H9 (cell line): ENCODE data around the gene GRIA1. TPM values are rescaled to one million over a fixed set of nuclear protein-coding genes. Genes with fewer than 3 reads are reported as not detected.

Source experiments
- DNase-seq: peaks from one replicate; pipeline ENCODE4 v3.0.0-alpha.2; 2017
- H2AFZ ChIP-seq: one replicate; pipeline ENCODE4 v1.6.1; 2013; ENCODE audit warnings: mild to moderate bottlenecking, low read length, control low read depth, moderate library complexity
- H2AK5ac ChIP-seq: 2 replicates; pipeline ENCODE4 v1.6.1; 2013; ENCODE audit warnings: low read length, control low read depth, mixed read lengths; ENCODE audit not compliant: insufficient read length
- H2BK120ac ChIP-seq: one replicate; pipeline ENCODE4 v1.6.1; 2013; ENCODE audit warnings: low read depth, mild to moderate bottlenecking, low read length, control low read depth, inconsistent platforms; ENCODE audit not compliant: poor library complexity, severe bottlenecking
- H2BK12ac ChIP-seq: 2 replicates; pipeline ENCODE4 v1.6.1; 2013; ENCODE audit warnings: low read length, control low read depth, mixed read lengths, low read depth; ENCODE audit not compliant: insufficient read length
- H2BK15ac ChIP-seq: 2 replicates; pipeline ENCODE4 v1.6.1; 2013; ENCODE audit warnings: low read depth, low read length, control low read depth
- H2BK20ac ChIP-seq: one replicate; pipeline ENCODE4 v1.6.1; 2013; ENCODE audit warnings: low read depth, mild to moderate bottlenecking, low read length, control low read depth, inconsistent platforms; ENCODE audit not compliant: poor library complexity, severe bottlenecking
- H2BK5ac ChIP-seq: 2 replicates; pipeline ENCODE4 v1.6.1; 2013; ENCODE audit warnings: low read length, control low read depth, mixed read lengths; ENCODE audit not compliant: insufficient read length
- H3K14ac ChIP-seq: 2 replicates; pipeline ENCODE4 v1.6.1; 2013; ENCODE audit warnings: low read length, control low read depth; ENCODE audit not compliant: insufficient read depth
- H3K18ac ChIP-seq: 2 replicates; pipeline ENCODE4 v1.6.1; 2013; ENCODE audit warnings: low read depth, mild to moderate bottlenecking, mixed read lengths, low read length, control low read depth; ENCODE audit not compliant: insufficient read length
- H3K23ac ChIP-seq: 2 replicates; pipeline ENCODE4 v1.6.1; 2013; ENCODE audit warnings: low read length, control low read depth, mixed read lengths, low read depth; ENCODE audit not compliant: insufficient read length
- H3K23me2 ChIP-seq: 2 replicates; pipeline ENCODE4 v1.6.1; 2013; ENCODE audit warnings: low read depth, mild to moderate bottlenecking, mixed read lengths, low read length, control low read depth; ENCODE audit not compliant: insufficient read length, poor library complexity, severe bottlenecking
- H3K27ac ChIP-seq: 2 replicates; pipeline ENCODE4 v1.5.1; 2013; ENCODE audit warnings: low read length, control low read depth, mixed read lengths, low read depth; ENCODE audit not compliant: insufficient read length
- H3K27me3 ChIP-seq: 2 replicates; pipeline ENCODE4 v1.6.1; 2013; ENCODE audit warnings: low read length, control low read depth, inconsistent platforms; ENCODE audit not compliant: insufficient read depth
- H3K4ac ChIP-seq: 2 replicates; pipeline ENCODE4 v1.6.1; 2013; ENCODE audit warnings: low read depth, mild to moderate bottlenecking, control low read depth, inconsistent platforms, low read length, moderate library complexity
- H3K4me1 ChIP-seq: 2 replicates; pipeline ENCODE4 v1.6.1; 2013; ENCODE audit warnings: low read length, control low read depth, inconsistent platforms; ENCODE audit not compliant: insufficient read depth
- H3K4me2 ChIP-seq: 2 replicates; pipeline ENCODE4 v1.6.1; 2013; ENCODE audit warnings: low read length, control low read depth, mixed read lengths; ENCODE audit not compliant: insufficient read length, insufficient read depth
- H3K56ac ChIP-seq: 2 replicates; pipeline ENCODE4 v1.6.1; 2013; ENCODE audit warnings: low read depth, mild to moderate bottlenecking, mixed read lengths, low read length, control low read depth; ENCODE audit not compliant: insufficient read length
- H3K79me1 ChIP-seq: 2 replicates; pipeline ENCODE4 v1.6.1; 2013; ENCODE audit warnings: low read depth, mild to moderate bottlenecking, moderate library complexity, low read length, control low read depth, inconsistent platforms; ENCODE audit not compliant: insufficient read depth, poor library complexity, severe bottlenecking
- H3K79me2 ChIP-seq: 2 replicates; pipeline ENCODE4 v1.6.1; 2013; ENCODE audit warnings: low read length, control low read depth, inconsistent platforms; ENCODE audit not compliant: insufficient read depth
- H3K9ac ChIP-seq: 2 replicates; pipeline ENCODE4 v1.6.1; 2013; ENCODE audit warnings: low read length, control low read depth, mixed read lengths; ENCODE audit not compliant: insufficient read length; ENCODE audit errors: extremely low read depth
- H3K9me3 ChIP-seq: one replicate; pipeline ENCODE4 v1.6.1; 2013; ENCODE audit warnings: low read depth, low read length, inconsistent platforms; ENCODE audit not compliant: control insufficient read depth
- H3T11ph ChIP-seq: one replicate; pipeline ENCODE4 v1.6.1; 2013; ENCODE audit warnings: mild to moderate bottlenecking, low read length, control low read depth, inconsistent platforms
- H4K20me1 ChIP-seq: one replicate; pipeline ENCODE4 v1.6.1; 2013; ENCODE audit not compliant: control insufficient read depth, insufficient read length, insufficient read depth
- H4K5ac ChIP-seq: 2 replicates; pipeline ENCODE4 v1.6.1; 2013; ENCODE audit warnings: low read depth, mild to moderate bottlenecking, mixed read lengths, low read length, control low read depth; ENCODE audit not compliant: insufficient read length
- H4K8ac ChIP-seq: replicated peaks from 2 replicates; pipeline ENCODE4 v1.6.1; 2013; ENCODE audit warnings: low read length, control low read depth, mixed read lengths, low read depth; ENCODE audit not compliant: insufficient read length
- H4K91ac ChIP-seq: 2 replicates; pipeline ENCODE4 v1.6.1; 2013; ENCODE audit warnings: low read depth, mild to moderate bottlenecking, moderate library complexity, mixed read lengths, low read length, control low read depth; ENCODE audit not compliant: insufficient read length
- H3K27ac Mint-ChIP-seq, 3 experiments: 2 replicates in 2 of 3; 3 replicates in 1 of 3; pipeline ENCODE4 v1.8.0; 2020 to 2021; ENCODE audit warnings: mixed read lengths in 3 of 3, mild to moderate bottlenecking in 1 of 3, moderate library complexity in 1 of 3
- H3K27me3 Mint-ChIP-seq: 2 replicates; pipeline ENCODE4 v1.8.0; 2021; ENCODE audit warnings: low read depth, mild to moderate bottlenecking, moderate library complexity, mixed read lengths
- H3K36me3 Mint-ChIP-seq, 3 experiments: 2 replicates in 2 of 3; 3 replicates in 1 of 3; pipeline ENCODE4 v1.8.0; 2020 to 2021; ENCODE audit warnings: low read depth in 3 of 3, mixed read lengths in 3 of 3; ENCODE audit not compliant: insufficient read depth in 1 of 3
- H3K4me1 Mint-ChIP-seq, 2 experiments: 2 replicates each; pipeline ENCODE4 v1.8.0; 2020; ENCODE audit warnings: mixed read lengths in 2 of 2
- H3K4me3 Mint-ChIP-seq, 2 experiments: 2 replicates in 1 of 2; 3 replicates in 1 of 2; pipeline ENCODE4 v1.8.0; 2020 to 2021; ENCODE audit warnings: mild to moderate bottlenecking in 2 of 2, mixed read lengths in 2 of 2, moderate library complexity in 1 of 2
- H3K9me3 Mint-ChIP-seq, 2 experiments: 2 replicates in 1 of 2; 3 replicates in 1 of 2; pipeline ENCODE4 v1.8.0; 2020; ENCODE audit warnings: mild to moderate bottlenecking in 2 of 2, mixed read lengths in 2 of 2, moderate library complexity in 1 of 2
- WGBS: extraction: QIAGEN DNeasy Blood & Tissue Kit; methylation state at CpG from one replicate; pipeline ENCODE4 v1.1.7; 2013; ENCODE audit warnings: missing lambda C conversion rate, low lambda C conversion rate, mixed read lengths; ENCODE audit not compliant: insufficient read length; ENCODE audit errors: extremely low coverage; 5-methylcytosine and 5-hydroxymethylcytosine counted together
- total RNA-seq: library from RNA; stranded (reverse); gene quantifications from 2 replicates; pipeline ENCODE4 v1.2.1, GENCODE V29; 2021
- TF ChIP-seq, protein P1 (sequence below): fragments of 200-600 bp; sonication (generic); conservative IDR thresholded peaks from 3 replicates; pipeline ENCODE4 v1.8.0; 2021; ENCODE audit warnings: antibody characterized with exemption, mild to moderate bottlenecking

The GRIA1 gene
- total RNA-seq, 1 experiment from 2014 or later, result 0.52 TPM

DNA sequence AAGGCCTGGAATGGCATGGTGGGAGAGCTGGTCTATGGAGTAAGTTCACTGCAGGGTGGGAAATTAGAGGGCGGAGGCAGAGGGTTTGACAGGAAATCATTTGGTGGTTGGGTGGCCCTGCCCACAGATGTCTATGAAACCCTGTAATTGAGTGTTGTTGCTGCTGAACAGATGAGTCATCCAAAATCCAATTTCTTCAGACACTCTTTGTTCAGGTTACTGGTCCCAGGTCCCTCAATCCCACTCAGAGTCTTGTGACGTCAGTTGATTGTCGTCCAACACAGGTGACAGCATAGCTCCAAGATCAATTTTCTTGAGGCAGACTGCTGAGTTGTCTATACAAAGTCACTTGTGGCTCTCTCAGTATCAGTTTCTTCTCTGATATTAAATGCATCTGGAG lies 208.6 kb downstream of the GRIA1 start:
- Histone ChIP-seq H3K18ac (no peak overlapping the region), H3K56ac (no peak overlapping the region), H2BK15ac (no peak overlapping the region), H4K5ac (no peak overlapping the region), H2AK5ac (no peak overlapping the region), H3T11ph (no peak overlapping the region), H2BK5ac (no peak overlapping the region), H4K91ac (no peak overlapping the region), H3K4me1 (no peaks in the 10 kb centered on the region; the same call in 1 of the 2 replicates), H2AFZ (no peak overlapping the region), H2BK120ac (no peak overlapping the region), H2BK20ac (no peak overlapping the region), H3K79me2 (no peaks in the 10 kb centered on the region), H3K27me3 (no peaks in the 10 kb centered on the region), H3K23ac (no peak overlapping the region), H3K9ac (no peak overlapping the region), H2BK12ac (no peak overlapping the region), H3K27ac (no peak overlapping the region), H4K20me1 (no peaks in the 10 kb centered on the region), H3K4ac (no peak overlapping the region), H3K79me1 (no peaks in the 10 kb centered on the region), H3K14ac (no peak overlapping the region), H3K23me2 (no peaks in the 10 kb centered on the region), H3K9me3 (no peaks in the 10 kb centered on the region), H3K4me2 (no peak overlapping the region), H4K8ac (no peak overlapping the region)
- Mint-ChIP-seq H3K27me3 (no peaks in the 10 kb centered on the region), H3K9me3 (no peaks in the 10 kb centered on the region; a peak in 1 of 5 replicates), H3K4me1 (peaks cover 8 to 13% of the 10 kb centered on the region in 2 experiments), H3K27ac (no peak overlapping the region; a peak in 1 of 7 replicates), H3K36me3 (no peaks in the 10 kb centered on the region; a peak in 1 of 7 replicates), H3K4me3 (no peak overlapping the region)
- TF ChIP-seq, protein P1, sequence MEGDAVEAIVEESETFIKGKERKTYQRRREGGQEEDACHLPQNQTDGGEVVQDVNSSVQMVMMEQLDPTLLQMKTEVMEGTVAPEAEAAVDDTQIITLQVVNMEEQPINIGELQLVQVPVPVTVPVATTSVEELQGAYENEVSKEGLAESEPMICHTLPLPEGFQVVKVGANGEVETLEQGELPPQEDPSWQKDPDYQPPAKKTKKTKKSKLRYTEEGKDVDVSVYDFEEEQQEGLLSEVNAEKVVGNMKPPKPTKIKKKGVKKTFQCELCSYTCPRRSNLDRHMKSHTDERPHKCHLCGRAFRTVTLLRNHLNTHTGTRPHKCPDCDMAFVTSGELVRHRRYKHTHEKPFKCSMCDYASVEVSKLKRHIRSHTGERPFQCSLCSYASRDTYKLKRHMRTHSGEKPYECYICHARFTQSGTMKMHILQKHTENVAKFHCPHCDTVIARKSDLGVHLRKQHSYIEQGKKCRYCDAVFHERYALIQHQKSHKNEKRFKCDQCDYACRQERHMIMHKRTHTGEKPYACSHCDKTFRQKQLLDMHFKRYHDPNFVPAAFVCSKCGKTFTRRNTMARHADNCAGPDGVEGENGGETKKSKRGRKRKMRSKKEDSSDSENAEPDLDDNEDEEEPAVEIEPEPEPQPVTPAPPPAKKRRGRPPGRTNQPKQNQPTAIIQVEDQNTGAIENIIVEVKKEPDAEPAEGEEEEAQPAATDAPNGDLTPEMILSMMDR, result no peak
- DNase-seq, result no peak
- no CpG with 5 or more reads among the region's 3 CpGs for WGBS
